GM19438 (cell line): ENCODE measurements around the gene RNF144B.
"Not testable (repeated sequence)": the region's sequence is repeated elsewhere in the genome, so short reads cannot be mapped to it uniquely, and the experiment has no call there.

Source experiments
- ATAC-seq: cut with Tn5 transposase; IDR thresholded peaks from one replicate; pipeline ENCODE4 v1.9.1; 2021; ENCODE audit warnings: low read depth; ENCODE audit not compliant: unreplicated experiment

RNF144B gene

DNA sequence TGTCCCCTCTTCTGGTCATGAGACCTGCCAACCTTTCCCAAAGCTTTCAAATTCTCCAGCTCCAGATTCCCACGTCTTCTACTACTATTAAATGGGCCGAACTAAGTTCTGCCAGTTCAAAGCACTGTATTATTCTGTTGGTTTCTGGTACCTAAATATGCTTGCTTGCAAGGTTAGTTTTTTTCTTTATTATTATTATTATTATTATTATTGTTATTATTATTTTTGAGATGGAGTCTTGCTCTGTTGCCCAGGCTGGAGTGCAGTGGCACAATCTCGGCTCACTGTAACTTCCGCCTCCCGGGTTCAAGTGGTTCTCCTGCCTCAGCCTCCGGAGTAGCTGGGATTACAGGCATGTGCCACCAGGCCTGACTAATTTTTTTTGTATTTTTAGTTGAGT is 17.8 kb downstream of the RNF144B start:
- not testable (repeated sequence) for ATAC-seq

DNA sequence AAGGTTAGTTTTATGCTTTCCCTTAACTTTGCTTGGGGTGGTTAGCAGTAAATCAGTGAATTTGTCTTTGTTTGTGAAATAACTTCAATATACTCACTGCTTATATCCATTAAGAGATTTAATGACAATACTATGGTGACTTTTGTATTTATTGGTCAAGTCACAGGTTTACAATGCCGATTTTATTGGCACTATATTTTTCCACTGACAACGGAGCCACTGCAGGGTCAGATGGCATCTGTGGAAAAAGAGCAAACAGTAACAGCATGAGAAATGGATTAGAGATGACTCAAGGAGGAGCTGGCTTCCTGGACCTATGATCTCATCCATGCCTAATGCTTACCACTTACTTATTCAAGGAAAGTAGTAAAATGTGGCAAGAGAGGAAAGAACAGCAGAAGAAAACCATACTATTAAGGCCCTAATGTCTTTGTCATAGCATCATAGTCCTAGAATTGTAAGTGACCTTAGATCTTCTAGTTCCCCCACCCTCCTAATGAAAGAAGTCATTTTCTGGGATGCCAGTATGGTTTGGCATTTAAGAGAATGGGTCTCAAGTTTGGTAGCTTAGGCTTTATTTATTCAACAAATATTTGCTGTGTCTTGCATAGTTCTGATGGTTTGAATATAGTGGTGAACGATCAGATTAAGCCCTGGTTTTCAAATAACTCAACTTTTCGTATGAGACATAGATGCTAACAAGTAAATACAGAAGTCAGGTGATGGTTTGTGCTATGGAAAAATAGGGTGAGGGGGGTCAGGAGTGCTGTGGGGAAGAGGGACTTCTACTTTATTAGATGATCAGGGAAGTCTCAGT is 18.5 kb downstream of the RNF144B start:
- ATAC-seq: no peak

DNA sequence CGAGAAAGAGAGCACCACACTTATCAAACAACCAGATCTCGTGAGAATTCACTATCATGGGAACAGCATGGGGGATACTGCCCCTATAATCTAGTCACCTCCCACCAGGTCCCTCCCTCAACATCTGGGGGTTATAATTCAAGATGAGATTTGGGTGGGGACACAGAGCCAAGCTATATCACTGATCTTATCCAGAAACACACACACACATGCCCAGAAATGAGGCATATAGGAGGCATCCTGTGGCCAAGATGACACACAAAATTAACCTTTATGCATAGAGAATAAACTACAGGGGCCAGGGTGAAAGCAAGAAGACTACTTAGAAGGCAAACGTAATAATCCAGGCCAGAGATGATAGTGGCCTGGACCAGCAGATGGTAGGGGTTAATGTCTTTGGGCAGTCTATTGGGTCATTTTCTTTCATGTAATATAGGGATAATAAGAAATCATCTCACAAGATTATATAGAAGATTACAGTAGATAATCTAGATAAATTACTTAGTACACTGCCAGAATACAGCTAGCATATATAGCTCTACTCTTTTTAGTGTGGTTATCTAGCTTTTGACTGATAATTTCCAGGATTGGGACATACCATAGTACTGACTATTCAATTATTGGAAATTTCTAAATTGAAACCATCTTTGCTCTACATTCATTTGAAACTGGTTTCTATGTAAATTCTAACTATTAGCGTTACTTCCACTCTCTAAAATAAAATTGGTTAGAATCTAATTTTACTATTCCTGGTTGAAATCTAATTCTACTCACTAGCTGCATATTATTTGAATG is 20.0 kb downstream of the RNF144B start:
- no peak for ATAC-seq

DNA sequence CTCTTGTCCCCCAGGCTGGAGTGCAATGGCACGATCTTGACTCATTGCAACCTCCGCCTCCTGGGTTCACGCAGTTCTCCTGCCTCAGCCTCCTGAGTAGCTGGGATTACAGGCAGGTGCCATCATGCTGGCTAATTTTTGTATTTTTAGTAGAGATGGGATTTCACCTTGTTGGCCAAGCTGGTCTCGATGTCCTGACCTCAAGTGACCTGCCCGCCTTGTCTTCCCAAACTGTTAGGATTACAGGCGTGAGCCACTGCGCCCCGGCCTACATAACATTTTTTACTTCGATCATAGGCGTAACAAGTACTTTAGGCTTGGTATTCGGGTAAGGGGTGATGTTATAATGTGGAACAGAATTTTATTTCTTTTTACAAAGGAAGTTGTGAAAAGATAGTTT is 22.5 kb downstream of the RNF144B start:
- ATAC-seq: not testable (repeated sequence)

DNA sequence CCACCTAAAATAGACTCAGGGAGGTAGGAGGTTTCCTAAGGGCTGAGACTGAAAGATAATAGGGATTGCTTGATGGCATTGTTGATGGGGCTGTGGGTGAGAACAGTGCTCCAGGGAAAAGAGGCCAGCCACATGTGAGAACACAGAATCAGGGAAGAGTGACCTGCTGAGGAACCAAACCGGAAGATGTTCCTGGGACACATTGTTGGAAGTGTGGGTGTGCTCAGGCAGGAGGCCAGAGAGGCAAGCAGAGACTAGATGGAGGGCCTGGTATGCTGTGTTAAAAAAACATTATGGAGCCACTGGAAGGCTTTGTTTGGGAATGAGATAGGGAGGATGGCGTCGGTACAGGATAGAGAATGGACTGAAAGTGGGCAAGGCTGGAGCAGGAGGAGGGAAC is 23.3 kb downstream of the RNF144B start:
- ATAC-seq: no peak

DNA sequence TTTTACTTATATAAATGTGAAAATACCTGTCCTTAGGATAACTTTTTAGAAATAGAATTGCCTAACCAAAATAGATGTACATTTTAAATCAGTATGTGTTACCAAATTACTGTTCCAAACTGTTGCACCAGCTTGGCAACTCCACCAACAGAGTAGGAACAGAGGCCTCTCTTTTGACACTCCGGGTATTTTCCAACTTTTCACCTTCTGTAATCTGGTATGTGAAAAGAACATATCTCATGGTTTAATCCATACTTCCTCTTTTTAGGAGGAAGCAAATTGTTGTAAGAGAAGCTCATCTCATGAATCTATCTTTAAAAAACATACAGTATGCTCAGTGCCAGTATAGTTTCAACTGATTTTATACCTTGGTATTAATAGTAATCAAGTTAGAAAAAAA is 24.9 kb downstream of the RNF144B start:
- ATAC-seq: no peak

DNA sequence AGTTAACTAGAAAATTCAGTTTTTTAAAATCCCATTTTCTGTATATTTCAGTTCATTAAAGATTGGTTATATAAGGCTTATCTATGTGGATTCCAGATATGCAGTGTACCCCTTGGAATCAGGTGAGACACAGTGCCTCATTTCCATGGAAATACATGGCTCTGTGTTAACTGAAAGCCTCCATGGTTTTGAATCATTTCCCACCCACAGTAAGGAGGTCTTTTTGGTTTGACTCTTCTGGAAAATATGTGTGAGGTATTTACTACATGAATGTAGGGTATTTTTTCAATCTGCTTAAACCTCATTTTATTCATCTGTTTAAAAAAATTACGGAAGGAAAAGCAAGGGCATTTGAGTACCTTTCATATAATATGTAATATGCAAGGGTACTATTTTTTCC is 25.5 kb downstream of the RNF144B start:
- ATAC-seq: no peak

DNA sequence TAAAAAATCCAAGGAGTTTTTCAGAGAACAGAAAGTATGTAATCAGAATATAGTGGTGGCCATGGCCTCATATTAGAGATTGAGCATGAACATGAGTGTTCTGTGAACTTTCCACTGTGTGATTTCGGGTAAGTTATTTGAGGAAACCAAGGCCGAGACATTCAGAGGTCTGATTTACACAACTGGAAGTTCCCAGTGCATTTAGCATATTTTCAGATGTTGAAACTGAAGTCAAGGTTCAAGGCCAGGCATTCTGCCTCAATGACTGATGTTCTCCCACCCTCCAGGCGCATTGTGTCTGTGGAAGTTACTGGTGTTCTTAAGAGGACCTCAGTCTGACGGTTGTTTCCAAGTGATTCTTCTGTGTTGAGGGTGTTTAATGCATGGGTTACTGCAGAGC is 26.2 kb downstream of the RNF144B start:
- ATAC-seq: no peak

DNA sequence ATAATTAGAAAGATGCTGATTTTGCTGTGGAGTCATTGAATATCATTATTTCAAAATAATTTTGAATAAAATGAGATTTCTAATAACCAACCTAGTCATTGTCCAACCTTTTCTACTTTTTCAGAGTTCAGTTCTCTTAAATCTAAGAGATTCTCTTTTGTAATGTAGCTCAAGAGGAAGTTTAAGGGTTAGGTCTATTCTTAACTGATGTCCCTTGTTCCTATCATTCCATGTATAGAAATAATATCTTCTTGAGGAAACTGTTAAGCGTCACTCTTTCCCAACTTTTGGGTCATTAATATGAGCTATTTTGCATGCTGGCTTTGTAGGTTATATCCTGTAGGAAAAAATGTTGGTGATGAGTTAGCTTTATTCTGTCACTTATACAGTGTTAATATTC is 27.0 kb downstream of the RNF144B start:
- ATAC-seq: no peak

DNA sequence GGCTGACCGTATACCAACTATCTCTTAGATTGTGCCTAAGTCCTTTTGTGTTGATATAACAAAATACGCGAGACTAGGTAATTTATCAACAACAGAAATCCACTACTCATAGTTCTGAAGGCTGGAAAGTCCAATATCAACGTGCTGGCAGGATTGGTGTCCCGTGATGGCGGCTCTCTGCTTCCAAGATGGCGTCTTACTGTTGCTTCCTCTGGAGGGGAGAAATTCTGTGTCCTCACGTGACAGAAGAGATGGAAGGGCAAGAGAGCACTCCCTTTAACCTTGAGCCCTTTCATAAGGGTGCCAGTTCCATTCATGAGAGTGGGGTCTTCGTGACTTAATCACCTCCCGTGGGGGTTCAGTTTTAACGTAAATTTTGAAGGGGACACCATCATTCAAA is 28.1 kb downstream of the RNF144B start:
- no peak for ATAC-seq

DNA sequence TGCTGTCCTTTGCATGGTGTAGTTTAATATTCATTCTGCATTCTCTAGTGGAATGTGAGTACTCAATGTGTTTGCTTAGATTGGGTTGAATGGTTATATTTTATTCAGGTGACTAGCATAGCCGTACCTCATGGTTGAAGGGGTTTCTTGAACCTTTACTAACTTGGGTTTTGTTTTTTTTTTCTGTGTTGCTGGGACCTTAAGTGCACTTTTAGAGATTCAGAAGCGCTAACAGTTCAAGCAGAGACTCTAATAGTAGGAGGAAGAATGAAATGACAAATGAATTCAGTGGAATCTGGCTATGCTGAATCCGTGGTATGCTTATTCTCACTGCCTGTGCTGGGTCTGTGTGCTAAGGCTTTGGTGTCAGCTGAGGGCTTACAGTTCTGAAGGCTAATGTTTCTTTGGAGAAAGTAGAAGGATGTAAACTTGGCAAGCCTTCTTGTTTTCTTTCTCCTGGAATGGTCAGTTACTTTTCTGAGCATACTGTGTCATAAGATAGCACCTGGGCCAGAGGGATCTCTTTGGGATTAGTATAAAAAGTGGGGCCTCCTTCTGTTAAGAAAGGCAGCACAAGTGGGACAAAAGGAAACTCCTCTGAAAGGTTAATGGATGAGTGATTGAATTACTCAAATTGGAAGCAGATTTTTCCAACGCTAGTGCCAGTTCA is 28.7 kb downstream of the RNF144B start:
- no peak for ATAC-seq

DNA sequence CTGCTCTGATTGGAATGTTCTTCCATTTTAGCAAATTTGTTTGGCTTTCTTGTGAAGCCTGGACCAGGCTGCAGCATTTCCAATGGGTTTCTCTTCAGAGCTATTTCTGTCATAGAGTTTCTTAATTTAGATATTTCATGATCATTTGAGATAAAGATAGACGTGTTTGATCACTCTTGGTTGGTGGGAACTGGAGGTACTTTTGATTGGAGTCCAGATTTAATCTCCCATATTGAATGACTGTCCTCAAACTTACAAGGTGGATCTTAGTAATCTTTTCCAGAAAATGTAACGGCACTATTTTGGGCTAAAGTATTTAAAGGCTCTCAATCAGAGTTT is 29.2 kb downstream of the RNF144B start:
- ATAC-seq: no peak

DNA sequence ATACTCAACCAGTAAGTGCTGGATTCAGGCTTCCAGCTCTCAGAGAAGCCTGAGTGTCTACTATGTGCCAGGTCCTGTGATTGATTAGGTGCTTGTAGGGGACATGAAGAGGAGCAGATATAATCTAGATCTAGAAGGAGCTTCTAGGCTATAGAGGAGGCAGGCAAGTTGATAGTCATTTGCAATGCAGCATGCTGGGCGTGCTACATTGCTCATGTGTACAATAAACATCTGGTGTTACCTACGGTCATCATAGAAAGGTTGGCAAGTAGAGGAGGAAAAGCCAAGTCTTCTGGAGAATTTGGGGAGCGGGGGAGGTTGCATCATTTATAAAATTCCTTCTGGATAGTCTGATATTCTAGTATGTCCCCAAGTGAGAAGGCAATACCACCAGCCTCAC is 33.2 kb downstream of the RNF144B start:
- ATAC-seq: no peak

DNA sequence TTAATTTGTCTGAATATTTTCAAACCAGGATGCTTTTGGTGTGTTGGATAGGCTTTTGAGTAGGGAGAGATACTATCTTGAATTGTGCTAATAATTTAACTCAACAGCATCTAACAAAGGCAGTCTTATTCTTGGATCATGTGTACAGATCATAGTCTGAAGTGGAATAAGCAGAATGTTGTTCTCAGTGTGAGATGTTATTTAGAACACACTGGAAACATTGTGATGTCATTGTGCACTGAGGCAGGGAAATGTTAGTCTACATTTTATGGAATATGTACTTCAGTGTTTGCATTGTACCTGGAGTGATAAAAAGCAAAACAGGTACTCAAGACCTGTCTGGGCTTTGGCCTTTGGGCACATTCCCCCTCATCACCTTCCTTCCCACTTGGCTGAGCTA is 35.0 kb downstream of the RNF144B start:
- ATAC-seq: no peak

DNA sequence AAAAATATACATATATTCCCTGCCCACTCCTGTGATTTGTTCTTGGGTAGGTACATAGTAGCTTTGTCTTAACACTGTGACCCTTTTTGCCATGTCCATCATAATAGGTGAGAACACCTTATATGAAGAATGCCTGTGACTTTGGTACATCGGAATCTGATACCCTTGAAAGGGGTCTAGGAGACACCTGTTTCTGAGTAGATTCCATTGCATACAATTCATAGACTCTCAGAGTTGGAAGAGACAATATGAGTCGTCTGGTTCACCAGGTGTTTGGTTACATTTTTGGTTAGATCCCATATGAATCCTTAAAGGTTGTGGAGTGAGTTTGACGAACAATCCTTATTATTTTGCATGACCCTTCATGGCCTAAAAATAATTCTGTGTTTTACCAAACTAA is 36.3 kb downstream of the RNF144B start:
- no peak for ATAC-seq

DNA sequence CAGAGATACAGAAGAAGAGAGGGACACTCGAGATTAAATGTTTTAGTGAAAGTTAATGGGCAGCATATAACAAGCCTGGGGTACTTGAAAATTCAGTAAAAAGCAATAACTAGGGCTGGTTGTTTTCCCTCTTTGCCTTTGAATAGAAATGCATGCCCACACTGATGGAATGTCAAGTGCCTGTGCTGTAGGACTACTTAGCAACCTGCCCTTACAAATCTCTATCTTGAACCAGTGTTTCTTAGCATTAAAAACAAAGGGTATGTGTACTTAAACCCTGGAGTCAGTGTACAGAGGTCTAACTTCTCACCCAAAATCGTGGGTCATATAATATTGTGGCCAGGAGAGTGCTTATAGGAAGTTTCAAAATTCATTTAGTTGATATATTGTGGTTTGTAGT is 37.1 kb downstream of the RNF144B start:
- no peak for ATAC-seq

DNA sequence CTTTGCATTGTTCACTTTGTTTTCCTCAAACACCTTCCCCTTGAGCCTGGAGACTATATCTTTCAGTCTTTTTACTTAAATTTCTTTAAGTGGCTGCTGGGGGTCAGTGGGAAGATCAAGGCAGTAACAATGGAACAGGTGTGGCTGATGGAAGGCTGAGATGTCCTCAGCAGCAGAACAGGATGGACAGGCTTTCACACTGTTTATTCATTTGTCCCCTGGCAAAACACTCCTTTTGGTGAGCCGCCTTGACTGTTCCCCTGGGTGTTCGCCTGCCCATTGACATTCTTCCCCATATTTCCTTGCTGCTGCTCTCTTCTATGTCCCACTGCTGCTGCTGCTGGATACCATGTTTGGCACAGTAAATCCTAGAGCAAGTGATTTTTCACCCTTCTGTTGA is 38.1 kb downstream of the RNF144B start:
- no peak for ATAC-seq

DNA sequence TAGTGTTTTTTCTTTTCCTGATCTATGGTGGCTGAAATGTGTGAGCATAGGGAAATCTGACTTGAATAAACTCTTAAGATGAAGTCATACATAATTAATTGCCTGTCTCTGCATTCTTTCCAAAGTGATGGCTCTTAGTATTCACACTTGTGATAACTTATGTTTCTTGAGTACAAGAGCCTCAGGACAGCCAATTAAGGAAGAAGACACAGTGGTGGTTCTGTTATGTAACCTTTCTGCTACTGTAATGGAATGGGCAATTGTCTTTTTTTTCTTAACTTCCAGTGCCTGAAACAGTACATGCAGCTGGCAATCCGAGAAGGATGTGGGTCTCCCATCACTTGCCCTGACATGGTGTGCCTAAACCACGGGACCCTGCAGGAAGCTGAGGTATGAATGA is 40.1 kb downstream of the RNF144B start:
- ATAC-seq: no peak

DNA sequence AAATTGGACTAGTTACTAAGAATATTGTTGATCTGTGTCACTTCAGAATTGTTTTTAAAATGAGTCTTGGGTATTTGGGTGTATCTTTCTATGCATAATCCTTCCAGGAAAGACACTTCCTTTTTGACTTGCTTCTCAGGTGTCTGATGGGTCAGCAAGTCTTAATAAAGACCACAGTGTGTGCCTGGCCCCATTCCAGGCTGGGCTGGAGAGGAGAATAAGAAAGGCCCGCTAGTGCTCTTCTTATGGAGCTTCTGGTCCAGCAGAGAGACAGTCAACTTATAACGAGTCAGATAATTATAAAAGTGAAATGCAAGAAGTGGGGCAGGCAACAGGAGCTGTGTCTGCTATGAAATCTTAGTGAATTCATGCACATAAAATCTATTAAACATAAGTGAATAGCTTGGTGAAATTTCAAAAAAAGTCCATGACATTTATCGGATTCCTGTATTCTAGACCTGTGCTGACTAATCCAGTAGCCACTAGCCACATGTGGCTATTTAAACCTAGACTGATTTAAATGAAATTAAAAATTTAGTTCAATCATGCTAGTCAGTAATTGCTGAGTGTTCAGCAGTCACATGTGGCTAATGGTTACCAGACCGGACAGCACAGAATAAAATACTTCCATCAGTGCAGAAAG is 42.6 kb downstream of the RNF144B start:
- no peak for ATAC-seq

DNA sequence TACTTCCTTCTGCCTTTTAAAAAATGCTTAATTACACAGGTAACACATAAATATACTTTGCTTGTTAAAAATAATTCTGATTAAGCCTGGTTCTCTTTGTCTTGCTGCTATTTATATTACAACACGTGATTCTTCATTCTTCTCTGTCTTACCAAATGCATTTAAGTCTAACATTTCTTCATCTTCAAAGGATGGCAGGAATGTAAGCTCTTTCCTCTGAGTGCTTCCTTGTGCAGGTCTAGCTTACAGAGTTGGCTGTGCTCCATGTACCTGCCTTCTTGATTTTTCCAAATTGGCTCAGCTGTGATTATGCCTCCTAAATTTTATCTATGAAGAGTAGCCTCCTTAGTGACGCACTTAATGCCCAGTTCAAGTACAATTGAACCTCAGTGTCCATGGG is 44.4 kb downstream of the RNF144B start:
- ATAC-seq: no peak

DNA sequence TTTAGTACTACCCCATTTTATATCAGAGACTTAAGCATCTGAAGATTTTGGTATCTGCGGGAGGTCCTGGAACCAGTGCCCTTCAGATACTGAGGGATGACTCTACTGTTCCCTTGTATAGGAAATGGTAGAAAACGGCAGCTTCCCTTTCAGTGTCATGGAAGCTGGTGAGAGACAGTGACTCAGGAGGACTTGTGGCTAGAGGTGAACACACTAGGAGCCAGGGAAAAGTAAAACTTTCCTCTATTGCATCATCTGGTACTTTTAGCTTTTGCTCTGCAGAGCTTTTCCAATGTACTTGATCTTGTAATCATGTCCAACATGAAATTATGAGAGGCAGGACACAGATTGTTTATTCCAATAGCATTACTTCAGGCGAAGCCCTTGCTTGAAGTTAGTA is 45.0 kb downstream of the RNF144B start:
- no peak for ATAC-seq
